ENCODE data around the gene GPR146.
"Not testable (repeated sequence)": the region's sequence is repeated elsewhere in the genome, so short reads cannot be mapped to it uniquely, and the experiment has no call there.

GPR146 gene, protein sequence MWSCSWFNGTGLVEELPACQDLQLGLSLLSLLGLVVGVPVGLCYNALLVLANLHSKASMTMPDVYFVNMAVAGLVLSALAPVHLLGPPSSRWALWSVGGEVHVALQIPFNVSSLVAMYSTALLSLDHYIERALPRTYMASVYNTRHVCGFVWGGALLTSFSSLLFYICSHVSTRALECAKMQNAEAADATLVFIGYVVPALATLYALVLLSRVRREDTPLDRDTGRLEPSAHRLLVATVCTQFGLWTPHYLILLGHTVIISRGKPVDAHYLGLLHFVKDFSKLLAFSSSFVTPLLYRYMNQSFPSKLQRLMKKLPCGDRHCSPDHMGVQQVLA

DNA sequence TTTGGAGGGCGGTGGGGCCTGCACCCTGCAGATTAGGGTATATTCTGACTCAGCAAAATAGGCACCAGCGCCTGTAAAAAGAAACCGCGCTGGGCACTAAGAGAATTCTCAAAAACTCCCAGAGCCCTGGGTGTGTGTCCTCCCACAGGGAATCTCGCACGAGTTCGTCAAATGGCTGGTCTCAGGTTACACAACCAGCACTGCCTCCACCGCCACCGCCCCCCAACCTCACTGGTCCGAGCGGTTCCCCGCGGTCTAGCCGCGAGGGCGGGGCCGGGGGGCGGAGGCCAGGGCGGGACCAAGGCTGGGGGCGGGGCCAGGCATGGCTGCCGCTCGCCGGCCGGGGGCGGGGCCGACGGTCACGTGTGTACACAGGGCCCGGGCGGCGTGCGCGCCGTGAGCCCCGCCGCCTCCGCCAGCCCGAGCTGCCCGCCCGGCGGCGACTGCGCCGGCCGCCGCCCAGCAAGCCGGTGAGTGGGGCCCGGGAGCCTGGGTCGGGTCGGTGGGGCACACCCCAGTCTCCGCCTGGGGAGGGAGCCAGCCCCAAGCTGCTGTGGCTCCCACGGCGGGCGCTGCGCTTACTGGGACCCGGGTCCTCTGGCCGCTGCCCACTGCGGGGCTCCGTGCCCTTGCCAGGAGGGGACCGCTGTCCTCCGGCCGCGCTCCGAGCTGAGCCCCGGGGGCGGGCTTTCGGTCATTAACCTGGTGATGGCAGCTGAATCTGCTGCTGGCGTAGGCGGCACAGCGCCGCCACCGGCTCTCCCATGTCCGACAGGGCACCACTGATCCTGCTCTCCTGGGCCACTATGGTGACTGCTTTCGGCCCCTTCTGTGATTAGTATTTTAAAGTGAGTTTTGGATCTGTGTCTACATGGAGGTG lies at the start of gene GPR146:
Gene GPR146, plus strand, starts transcription at position 358 of the 880 bp plus-strand sequence. CDS start 12,970 bp downstream, outside the sequence.
- H3K27ac ChIP-seq (ENCODE audit: low read depth, low read length), result peak within 1 kb of the TSS; percentile 71
- no peaks in the 10 kb centered on the region for H3K79me2 ChIP-seq (ENCODE audit: control insufficient read depth, insufficient read depth, low read length, unreplicated experiment)
- peaks cover 27% of the 10 kb centered on the region for H3K4me1 ChIP-seq (ENCODE audit: control insufficient read depth, insufficient read depth, low read length, unreplicated experiment)
- H3K4me3 ChIP-seq (ENCODE audit: low read depth, low read length), result peak within 1 kb of the TSS; percentile 83
- H3K27me3 ChIP-seq (ENCODE audit: insufficient read depth, low read length), result no peaks in the 10 kb centered on the region
- no peaks in the 10 kb centered on the region for H3K36me3 ChIP-seq (ENCODE audit: insufficient read depth, low read length)
- peak within 1 kb of the TSS; percentile 56 for H2AFZ ChIP-seq (ENCODE audit: low read length, unreplicated experiment)

DNA sequence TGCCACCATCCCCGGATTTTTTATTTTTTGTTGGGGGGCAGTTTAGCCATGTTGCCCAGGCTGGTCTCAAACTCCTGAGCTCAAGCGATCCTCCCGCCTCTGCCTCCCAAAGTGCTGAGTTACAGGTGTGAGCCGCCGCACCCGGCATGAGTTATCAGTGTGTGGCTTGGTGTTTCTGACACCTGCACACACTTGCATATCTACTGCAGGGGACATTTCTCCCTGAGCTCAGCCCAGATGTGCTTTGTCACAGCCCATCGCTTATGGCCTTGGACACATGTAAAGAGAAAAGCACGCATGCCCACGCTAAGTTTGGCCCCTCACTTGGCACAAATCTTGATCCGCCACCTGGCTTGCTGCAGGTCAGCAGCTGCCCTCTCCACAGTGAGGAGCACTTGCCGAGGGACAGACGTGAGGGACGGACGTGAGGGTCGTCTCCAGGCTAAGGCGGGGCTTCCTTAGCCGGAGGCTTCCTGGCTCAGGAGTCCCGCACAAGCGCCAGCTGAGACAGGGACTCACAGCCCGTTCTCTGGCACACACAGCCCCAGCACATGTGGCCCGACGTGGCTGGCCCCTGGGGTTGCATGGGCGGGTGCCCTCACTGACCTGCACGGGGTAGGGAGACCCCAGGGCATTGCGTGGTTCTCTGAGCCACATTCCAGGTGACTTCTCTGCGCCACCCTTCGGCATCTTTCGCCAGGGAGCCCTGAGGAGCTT lies 49.6 kb upstream of the GPR146 start:
- Histone ChIP-seq H3K4me1 (ENCODE audit: control insufficient read depth, insufficient read depth, low read length, unreplicated experiment) (no peaks in the 10 kb centered on the region), H2AFZ (ENCODE audit: low read length, unreplicated experiment) (no peak overlapping the region), H3K79me2 (ENCODE audit: control insufficient read depth, insufficient read depth, low read length, unreplicated experiment) (no peaks in the 10 kb centered on the region), H3K36me3 (ENCODE audit: insufficient read depth, low read length) (no peaks in the 10 kb centered on the region), H3K27me3 (ENCODE audit: insufficient read depth, low read length) (no peaks in the 10 kb centered on the region), H3K4me3 (ENCODE audit: low read depth, low read length) (no peak overlapping the region), H3K27ac (ENCODE audit: low read depth, low read length) (no peak overlapping the region)

DNA sequence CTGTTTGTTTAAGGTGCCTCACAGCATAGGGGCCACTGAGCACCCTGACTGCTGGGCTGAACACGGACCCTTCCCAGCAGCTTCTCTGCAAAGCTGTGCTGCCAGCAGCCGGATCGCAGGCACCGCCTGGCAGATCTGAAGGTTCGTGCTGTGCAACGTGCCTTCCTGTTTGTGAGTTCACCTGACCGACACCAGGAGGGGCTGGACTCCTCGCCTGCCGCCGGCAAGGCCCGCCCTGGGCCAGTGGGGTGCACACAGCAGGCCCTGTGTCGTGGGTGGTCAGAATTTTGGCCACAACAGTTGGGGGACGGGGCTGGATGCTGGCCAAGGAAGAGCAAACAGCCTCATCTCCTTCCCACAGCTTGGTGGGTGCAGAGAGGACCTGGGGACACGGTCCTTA lies 48.8 kb upstream of the GPR146 start:
- Histone ChIP-seq H3K27ac (ENCODE audit: low read depth, low read length) (no peak overlapping the region), H3K4me3 (ENCODE audit: low read depth, low read length) (no peak overlapping the region), H3K36me3 (ENCODE audit: insufficient read depth, low read length) (no peaks in the 10 kb centered on the region), H3K27me3 (ENCODE audit: insufficient read depth, low read length) (no peaks in the 10 kb centered on the region), H3K79me2 (ENCODE audit: control insufficient read depth, insufficient read depth, low read length, unreplicated experiment) (no peaks in the 10 kb centered on the region), H3K4me1 (ENCODE audit: control insufficient read depth, insufficient read depth, low read length, unreplicated experiment) (no peaks in the 10 kb centered on the region), H2AFZ (ENCODE audit: low read length, unreplicated experiment) (no peak overlapping the region)

DNA sequence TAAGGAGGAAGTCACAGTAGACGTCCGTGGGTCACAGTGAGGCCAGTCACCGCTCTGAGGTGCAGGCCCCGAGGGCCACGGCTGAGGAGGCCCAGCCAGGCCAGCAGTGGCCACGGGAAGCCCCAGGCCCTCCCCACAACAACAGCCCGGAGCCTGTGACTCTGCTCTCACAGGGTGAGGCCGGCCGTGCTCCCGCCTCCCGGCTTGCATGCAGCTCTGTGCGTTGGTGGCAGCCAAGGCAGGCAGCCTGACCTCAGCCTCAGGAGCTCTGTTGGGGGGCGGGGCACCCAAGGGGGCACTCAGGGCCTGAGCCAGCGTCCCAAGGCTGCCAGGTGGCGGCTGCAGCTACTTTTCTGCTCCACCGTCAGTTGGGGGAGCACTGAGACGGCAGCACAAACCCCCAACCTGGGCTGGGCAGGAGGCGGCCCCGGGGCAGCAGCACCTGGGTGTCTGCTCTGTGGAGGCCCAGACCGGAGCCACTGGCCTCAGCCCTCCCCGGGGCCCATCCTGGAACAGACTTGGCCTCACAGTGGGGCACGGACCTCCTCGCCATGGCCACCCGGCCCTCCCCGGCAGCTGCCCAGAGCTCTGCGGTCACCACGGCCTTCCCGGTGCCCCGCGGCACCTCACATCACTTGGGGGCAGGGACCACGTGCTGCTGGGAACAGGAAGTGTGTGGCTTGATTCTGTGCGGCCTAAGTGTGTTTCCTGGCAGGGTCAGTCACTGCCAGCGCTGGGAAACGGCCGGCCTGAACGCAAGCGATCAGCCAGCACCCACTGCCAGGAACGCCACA lies 48.1 kb upstream of the GPR146 start:
- Histone ChIP-seq H3K4me1 (ENCODE audit: control insufficient read depth, insufficient read depth, low read length, unreplicated experiment) (no peaks in the 10 kb centered on the region), H3K27me3 (ENCODE audit: insufficient read depth, low read length) (no peaks in the 10 kb centered on the region), H3K27ac (ENCODE audit: low read depth, low read length) (no peak overlapping the region), H3K79me2 (ENCODE audit: control insufficient read depth, insufficient read depth, low read length, unreplicated experiment) (no peaks in the 10 kb centered on the region), H2AFZ (ENCODE audit: low read length, unreplicated experiment) (no peak overlapping the region), H3K4me3 (ENCODE audit: low read depth, low read length) (no peak overlapping the region), H3K36me3 (ENCODE audit: insufficient read depth, low read length) (no peaks in the 10 kb centered on the region)

DNA sequence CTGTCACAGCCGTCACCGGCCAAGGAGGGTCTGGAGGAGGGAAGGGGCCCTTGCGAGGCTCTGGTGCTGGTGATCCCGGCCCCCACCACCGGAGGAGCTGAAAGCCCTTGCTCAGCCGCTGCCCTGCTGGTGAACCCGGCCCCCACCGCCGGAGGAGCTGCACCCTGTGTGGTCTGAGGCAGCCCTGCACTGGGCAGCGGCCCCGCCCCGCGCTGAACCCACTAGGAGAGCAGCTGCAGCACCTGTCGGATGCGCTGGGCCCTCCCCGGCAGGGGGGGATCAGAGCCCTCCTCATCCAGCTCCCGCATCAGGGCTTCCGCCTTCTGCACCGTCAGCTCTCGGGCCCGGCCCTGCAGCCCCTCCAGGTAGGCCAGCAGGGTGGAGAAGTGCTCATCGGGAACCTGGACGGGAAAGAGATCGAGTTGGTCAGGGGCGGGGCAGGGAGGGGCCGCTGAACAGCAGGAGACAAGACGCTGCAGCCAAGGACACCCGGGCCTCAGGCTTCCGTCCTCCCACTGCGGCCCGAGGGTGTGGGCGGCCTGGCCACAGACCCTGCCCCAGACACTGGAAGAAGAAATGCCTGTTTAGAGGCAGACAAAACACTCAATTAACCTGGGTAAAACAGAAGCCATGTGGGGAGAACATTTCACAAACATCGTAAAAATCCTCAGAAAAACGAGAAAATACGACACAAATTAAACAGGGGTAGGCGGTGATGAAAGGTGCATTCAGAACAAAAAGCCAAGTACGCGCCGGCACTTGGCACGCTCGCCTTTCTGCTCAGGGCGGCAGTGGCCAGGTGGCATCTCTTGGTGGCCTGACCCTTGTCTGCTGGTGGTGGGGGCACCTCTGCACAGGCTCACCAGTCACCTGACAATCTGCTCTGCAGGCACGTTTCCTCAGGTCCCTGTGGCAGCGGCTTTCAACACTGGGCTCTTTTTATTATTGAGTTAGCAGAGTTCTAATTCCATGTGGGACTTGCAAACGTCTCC lies 46.6 kb upstream of the GPR146 start:
- H3K36me3 ChIP-seq (ENCODE audit: insufficient read depth, low read length), result no peaks in the 10 kb centered on the region
- H3K4me3 ChIP-seq (ENCODE audit: low read depth, low read length), result no peak overlapping the region
- no peaks in the 10 kb centered on the region for H3K79me2 ChIP-seq (ENCODE audit: control insufficient read depth, insufficient read depth, low read length, unreplicated experiment)
- H2AFZ ChIP-seq (ENCODE audit: low read length, unreplicated experiment), result no peak overlapping the region
- H3K27me3 ChIP-seq (ENCODE audit: insufficient read depth, low read length), result no peaks in the 10 kb centered on the region
- no peaks in the 10 kb centered on the region for H3K4me1 ChIP-seq (ENCODE audit: control insufficient read depth, insufficient read depth, low read length, unreplicated experiment)
- H3K27ac ChIP-seq (ENCODE audit: low read depth, low read length), result no peak overlapping the region

DNA sequence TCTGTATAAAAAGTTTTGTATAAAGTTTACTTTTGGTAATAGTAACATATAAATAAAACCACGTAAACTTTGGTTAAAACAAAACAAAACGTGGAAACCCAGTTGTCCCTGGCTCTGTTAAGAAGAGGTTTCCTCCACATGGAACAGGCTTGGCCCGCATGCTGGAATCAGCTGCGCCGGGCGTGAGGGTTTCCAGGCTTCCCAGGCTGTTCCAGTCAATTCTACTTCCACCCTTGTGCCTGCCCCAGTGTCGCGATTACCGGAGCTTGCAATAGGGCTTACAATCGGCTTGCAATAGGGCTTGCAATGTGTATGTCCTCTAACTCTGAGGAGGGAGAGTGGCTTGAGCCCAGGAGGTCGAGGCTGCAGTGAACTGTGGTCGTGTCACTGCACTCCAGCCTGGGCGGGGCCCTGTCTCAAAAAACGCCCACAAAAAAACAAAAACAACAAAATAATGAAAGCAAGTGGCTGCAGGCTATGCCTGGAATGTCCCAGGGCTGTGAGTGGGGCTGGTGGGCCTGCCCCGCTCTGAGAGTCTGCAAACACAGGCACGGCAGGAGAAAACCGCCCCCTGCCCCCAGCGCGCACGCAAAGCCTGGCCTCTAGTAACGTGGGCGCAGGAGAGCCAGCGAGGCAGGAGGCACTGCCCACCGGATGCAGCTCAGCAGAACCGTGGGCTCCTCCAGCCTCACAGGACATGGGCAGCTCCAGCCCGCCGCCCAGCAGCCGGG lies 45.0 kb upstream of the GPR146 start:
- Histone ChIP-seq H3K79me2 (ENCODE audit: control insufficient read depth, insufficient read depth, low read length, unreplicated experiment) (no peaks in the 10 kb centered on the region), H3K36me3 (ENCODE audit: insufficient read depth, low read length) (no peaks in the 10 kb centered on the region), H3K4me1 (ENCODE audit: control insufficient read depth, insufficient read depth, low read length, unreplicated experiment) (no peaks in the 10 kb centered on the region), H3K27ac (ENCODE audit: low read depth, low read length) (no peak overlapping the region), H3K4me3 (ENCODE audit: low read depth, low read length) (no peak overlapping the region), H2AFZ (ENCODE audit: low read length, unreplicated experiment) (no peak overlapping the region), H3K27me3 (ENCODE audit: insufficient read depth, low read length) (no peaks in the 10 kb centered on the region)

DNA sequence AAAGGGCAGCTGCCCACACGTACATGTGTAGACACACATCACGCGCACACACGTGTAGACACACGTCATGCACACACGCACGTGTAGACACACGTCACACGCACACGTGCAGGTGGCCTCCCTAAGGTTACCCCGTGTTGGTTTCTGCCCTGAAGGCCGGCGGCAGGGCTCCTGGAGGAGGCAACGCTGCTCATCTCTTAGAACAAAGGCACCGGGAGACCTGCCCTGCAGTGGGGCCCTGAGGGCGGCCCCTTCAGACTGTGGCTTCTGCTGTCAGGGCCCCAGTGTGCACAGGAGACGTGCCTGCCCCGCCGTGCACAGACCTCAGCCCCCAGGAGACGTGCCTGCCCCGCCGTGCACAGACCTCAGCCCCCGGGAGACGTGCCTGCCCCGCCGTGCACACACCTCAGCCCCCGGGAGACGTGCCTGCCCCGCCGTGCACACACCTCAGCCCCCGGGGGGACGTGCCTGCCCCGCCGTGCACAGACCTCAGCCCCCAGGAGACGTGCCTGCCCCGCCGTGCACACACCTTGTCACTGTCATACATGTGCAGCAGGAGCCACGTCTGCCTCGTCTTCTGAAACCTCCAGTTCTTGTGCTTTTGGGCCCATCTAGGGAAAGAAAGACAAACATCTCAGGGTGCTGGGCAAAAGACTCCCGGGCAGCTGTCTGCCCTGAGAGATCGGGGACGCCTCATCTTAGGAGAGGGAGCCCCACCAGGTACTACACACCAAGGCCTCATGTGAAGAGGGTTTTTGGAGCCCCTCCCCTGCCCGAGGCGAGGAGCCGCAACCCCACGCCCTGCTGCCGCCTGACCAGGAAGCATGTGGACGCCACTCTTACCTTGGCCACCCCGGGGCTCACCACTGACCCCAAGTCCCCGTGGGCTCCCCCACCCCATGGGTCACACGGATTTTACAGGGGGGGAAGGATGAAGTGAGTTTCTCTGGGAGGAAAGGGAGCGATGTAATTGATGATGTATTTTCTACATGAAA lies 44.1 kb upstream of the GPR146 start:
- Histone ChIP-seq H3K27ac (ENCODE audit: low read depth, low read length) (no peak overlapping the region), H3K4me1 (ENCODE audit: control insufficient read depth, insufficient read depth, low read length, unreplicated experiment) (no peaks in the 10 kb centered on the region), H2AFZ (ENCODE audit: low read length, unreplicated experiment) (no peak overlapping the region), H3K79me2 (ENCODE audit: control insufficient read depth, insufficient read depth, low read length, unreplicated experiment) (no peaks in the 10 kb centered on the region), H3K36me3 (ENCODE audit: insufficient read depth, low read length) (no peaks in the 10 kb centered on the region), H3K4me3 (ENCODE audit: low read depth, low read length) (no peak overlapping the region), H3K27me3 (ENCODE audit: insufficient read depth, low read length) (no peaks in the 10 kb centered on the region)

DNA sequence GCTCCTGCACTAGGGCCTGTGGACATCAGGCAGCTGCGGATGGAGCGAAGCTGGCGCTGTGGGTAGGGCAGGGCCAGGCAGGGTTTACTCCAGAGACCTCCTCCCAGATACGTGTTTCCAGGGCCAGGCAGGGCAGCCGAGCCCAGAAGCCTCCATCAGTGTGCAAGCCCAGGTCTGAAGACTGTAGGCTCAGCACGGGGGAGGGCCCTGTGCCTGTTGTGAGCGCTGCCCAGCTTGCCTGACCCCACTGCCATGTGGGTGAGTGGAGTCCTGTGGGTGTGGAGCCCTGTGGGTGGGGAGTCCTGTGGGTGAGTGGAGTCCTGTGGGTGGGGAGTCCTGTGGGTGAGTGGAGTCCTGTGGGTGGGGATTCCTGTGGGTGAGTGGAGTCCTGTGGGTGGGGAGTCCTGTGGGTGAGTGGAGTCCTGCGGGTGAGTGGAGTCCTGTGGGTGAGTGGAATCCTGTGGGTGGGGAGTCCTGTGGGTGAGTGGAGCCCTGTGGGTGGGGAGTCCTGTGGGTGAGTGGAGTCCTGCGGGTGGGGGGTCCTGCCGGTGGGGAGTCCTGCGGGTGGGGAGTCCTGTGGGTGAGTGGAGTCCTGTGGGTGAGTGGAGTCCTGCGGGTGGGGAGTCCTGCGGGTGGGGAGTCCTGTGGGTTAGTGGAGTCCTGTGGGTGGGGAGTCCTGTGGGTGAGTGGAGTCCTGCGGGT lies 43.1 kb upstream of the GPR146 start:
- not testable (repeated sequence) for H3K4me1 ChIP-seq (ENCODE audit: control insufficient read depth, insufficient read depth, low read length, unreplicated experiment); H3K27ac ChIP-seq (ENCODE audit: low read depth, low read length); H2AFZ ChIP-seq (ENCODE audit: low read length, unreplicated experiment); H3K4me3 ChIP-seq (ENCODE audit: low read depth, low read length); H3K79me2 ChIP-seq (ENCODE audit: control insufficient read depth, insufficient read depth, low read length, unreplicated experiment); H3K36me3 ChIP-seq (ENCODE audit: insufficient read depth, low read length); H3K27me3 ChIP-seq (ENCODE audit: insufficient read depth, low read length)

Measured in ACC112 (cell line).